ENCODE results near the gene FARP1.

The FARP1 gene

DNA sequence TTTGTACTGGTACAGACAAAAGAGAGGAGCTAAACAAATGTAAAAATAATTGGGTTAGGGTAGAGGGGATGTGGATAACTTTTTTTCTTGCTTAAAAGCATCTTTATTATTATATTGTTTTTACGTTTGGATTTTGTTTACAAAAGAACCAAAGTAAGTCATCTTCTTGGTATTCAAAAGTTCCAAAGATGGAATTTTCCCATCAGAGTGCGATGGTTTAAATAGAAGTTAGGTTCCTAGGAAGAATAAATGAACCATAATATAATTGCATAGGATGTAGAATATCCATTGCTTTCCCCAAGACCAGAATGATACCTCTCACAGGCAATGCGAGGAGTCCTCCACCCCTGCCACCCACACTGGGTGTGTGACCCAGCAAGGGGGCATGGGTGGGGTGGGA, 133.6 kb downstream of the FARP1 start:
- TF ChIP-seq, protein P1, sequence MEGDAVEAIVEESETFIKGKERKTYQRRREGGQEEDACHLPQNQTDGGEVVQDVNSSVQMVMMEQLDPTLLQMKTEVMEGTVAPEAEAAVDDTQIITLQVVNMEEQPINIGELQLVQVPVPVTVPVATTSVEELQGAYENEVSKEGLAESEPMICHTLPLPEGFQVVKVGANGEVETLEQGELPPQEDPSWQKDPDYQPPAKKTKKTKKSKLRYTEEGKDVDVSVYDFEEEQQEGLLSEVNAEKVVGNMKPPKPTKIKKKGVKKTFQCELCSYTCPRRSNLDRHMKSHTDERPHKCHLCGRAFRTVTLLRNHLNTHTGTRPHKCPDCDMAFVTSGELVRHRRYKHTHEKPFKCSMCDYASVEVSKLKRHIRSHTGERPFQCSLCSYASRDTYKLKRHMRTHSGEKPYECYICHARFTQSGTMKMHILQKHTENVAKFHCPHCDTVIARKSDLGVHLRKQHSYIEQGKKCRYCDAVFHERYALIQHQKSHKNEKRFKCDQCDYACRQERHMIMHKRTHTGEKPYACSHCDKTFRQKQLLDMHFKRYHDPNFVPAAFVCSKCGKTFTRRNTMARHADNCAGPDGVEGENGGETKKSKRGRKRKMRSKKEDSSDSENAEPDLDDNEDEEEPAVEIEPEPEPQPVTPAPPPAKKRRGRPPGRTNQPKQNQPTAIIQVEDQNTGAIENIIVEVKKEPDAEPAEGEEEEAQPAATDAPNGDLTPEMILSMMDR (IDR thresholded peaks at IDR 0.05), result no peak

DNA sequence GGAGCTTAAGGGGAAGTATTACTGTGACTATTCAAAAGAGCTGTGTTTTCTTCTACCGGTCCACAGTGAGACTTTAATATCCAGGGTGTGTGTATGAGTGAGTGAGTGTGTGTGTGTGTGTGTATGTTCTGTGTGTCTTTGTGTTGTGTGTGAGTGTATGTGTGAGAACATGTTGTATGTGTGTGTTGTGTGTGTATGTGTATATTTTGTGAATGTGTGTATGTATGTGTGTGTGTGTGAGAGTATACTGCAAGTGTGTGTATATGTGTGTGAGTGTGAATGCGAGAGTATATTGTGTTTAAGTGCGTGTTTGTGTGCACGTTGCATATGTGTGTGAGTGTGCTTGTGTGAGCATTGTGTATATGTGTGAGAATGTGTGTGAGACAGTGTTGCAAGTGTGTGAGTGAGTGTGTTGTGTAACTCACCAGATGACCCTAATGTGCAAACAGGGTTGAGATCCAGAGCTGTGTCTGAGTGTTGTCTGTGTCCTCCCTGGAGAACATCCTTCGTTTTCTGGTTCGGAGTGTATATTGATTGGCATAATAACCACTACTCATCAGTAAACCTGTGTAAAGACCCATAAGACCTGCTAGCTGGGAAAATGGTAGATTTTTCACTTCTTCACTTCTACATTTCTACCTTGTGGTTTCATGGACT, 135.3 kb downstream of the FARP1 start:
- TF ChIP-seq, protein P1 (IDR thresholded peaks at IDR 0.05), result no peak

DNA sequence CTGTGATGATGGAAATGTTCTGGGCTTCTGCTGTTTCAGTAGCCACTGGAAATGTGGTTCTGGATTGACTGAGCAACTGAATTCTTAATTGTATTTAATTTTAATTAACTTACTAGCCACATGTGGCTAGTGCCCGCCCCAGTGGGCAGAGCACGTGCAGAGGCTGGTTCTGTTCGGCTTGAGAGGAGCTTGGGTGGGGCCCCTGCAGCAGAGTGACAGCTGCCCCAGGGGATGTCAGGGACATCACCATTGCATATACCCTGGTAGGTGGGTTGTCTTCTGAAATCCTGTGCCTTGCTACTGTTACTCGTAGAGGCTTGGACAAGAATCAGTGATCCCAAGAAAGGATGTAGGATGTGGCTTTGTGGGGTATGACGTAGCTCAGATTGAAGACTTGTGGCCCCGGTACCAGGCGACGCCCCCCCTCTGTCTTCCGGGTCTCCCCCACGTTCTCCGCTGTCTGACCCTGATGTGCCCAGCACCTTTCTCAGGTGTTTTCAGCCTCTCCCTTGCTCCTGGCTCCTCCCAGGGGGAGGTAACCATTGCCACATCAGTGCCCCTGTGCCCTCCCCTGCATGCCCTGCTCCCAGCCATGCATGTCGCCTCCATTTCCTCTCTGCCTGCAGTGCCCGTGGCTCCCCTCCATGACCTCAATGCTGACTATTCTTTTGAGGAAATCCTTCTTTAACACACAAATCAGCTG, 136.7 kb downstream of the FARP1 start:
- TF ChIP-seq, protein P1 (IDR thresholded peaks at IDR 0.05), result no peak

DNA sequence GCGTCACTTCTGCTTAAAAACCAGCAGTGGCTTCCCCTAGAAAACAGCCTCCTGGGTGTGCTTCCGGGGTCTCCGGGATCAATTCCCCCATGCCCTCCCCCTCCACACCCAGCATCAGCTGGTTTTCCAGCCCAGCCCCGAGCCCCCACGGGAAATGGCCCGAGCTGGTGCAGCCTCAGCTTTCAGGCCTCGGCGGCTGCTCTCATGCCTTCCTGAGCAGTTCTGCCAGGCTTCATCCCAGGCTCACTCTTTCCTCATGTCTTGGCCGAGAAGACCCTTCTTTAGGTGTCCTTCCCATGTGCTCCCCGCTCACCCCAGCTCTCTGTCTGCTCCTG, 137.2 kb downstream of the FARP1 start:
- TF ChIP-seq, protein P1 (IDR thresholded peaks at IDR 0.05), result no peak

DNA sequence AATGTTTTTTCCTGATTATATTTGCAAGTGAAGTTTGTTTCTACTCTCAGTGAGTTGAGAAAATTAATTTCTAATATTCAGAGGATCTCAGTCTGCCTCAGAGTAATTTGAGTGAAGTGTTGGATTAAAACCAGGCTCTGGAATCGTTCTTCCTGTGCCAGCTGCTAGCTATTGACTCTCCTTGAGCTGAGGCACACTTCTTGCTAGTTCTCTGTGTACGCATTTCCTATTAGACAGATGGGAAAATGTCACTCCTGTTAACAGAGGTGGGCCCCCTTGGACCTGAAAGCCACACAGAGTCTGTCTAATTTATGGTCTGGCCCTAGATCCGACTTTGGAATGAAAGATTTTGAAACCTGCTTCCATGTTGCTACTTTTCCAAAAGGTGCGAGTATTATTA, 141.8 kb downstream of the FARP1 start:
- TF ChIP-seq, protein P1 (IDR thresholded peaks at IDR 0.05), result no peak

DNA sequence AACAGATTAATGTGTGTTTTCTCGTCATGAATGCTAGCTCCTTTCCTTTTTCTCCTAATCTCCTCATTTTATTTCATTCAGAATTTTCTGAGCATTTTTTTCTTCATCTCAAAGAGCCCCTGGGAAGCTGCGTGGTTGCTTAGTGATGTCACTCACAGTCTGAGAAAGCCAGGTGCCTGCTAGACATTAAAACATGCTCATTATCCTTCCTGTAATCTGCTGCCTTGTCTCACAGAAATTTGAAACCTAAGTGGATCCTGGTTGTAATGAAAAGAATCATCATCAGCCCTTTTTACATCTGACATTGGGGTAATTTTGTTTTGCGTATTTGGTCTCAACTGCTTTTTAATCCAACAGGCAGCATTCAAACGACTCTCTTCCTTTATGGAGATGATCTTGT, 142.4 kb downstream of the FARP1 start:
- TF ChIP-seq, protein P1 (IDR thresholded peaks at IDR 0.05), result no peak

DNA sequence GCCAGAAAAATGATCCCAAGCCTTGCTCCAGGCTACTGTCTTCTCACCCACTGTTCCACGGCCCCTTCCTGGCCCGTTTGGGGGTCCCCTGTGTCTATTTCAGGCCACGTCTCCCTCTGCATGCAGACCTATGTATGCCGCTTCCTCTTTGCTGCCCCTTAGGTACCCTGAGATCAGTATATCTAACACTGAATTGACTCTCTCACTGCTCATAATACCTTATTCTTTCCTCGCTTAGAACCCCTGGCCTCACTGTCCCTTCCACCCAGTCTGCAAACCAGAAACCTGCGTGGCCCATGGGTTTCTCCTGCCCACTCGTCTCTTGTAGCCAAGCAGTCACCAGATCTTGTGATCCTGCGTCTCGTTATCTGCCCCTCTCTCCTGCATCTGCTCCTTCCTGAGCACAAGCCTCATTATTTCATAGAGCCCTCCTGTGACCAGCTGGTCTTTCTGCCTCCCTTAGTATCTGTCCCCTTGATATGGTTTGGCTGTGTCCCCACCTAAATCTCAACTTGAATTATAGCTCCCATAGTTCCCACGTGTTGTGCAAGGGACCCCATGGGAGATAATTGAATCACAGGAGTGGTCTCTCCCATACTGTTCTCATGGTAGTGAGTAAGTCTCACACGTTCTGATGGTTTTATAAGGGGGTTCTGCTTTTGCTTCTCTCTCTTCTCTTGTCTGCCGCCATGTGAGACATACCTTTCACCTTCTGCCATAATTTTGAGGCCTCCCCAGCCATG, 143.1 kb downstream of the FARP1 start:
- TF ChIP-seq, protein P1 (IDR thresholded peaks at IDR 0.05), result no peak

All from LNCAP (cell line).